ENCODE results near the gene AMACR.
"Not testable (repeated sequence)": the region's sequence is repeated elsewhere in the genome, so short reads cannot be mapped to it uniquely, and the experiment has no call there.

AMACR gene

DNA sequence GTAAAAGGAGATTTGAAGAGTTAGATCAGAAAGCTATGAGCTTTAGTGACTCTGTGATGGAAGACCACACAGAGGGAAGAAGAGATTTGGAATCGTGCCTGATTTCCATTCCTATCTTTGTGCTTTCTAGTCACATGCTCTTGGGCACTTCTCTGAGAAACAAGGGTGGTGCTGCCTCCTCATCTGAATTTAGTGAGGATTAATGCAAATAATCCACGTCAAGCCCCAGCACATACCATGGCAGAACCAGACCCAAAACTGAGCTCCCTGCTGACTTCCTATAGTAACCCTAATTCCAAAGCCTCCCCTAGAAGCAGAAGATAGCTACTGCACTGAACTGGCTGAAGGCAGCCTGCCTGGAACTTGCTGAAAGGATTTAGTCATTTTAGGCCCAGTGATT, 41.0 kb downstream of the AMACR start:
- DNase-seq, result no peak

DNA sequence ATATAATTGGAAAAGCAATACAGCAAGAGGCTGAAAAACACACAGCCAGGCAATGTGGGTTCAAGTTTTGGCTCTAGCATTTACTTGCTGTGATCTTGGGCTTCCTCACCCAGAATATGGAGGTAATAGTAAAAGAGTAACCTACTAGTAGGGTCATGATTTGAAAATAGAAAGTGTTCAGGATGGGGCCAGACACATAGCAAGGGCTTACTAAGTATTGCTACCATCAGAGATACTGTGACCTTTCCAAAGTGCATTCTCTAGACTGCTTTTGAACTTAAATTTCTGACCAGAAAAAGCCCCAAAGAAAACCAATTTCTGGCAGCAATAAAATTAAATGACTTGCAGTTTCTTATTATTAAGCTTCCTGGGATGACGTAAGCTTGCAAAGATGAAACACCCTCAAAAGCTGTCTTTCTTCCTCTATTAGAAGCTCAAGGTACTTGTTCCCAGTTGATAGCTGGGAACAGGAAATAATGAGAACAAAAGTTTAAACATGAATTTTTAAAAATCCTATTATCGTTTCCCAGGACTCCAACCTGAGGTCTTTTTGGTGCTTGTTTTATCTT, 43.6 kb downstream of the AMACR start:
- peak; percentile 9 for DNase-seq

DNA sequence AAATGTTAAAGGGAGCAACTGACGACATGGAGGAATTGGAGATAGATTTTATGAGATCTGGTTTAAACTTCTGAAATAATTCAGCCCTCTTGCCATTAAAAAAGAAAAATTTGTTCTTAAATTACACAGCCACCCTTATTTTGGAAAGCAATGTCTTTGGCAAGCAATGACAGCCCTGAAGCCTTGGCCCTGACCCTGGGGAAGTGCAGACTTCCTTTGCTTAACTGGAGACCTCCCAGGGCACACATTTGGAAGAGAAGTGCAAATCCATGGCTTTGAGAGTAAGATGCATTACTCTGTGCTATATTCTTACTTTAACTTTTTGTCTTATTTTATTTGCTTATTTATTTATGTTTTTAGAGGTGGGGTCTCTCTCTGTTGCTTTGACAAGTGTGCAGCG, 49.7 kb downstream of the AMACR start:
- DNase-seq, result no peak

DNA sequence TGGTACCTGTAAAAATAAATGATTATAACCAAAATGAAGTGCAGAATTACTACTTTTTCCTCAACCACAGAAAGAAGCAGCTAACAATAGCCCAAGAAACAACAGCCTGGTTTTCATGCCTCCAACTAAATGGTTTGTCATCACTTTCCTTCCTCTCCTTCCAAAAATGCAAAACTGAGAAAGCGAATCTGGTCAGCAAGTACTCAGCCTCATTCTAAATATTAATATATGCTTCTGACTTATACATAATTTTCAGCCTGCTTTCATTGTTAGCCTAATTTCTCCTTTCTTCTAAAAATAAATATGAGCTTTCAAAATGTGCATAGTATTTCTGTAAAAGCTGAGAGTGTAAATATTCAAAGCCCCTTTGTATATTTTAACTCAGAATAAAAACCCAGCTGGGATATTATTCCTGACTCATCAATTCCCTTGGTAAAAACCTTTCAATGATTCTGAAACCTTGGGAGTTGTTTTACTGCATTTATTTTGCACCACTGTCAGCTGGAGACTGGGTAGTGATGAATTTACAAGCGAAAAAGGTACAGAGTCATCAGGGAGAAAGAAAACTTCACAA, 50.2 kb downstream of the AMACR start:
- DNase-seq, result no peak

DNA sequence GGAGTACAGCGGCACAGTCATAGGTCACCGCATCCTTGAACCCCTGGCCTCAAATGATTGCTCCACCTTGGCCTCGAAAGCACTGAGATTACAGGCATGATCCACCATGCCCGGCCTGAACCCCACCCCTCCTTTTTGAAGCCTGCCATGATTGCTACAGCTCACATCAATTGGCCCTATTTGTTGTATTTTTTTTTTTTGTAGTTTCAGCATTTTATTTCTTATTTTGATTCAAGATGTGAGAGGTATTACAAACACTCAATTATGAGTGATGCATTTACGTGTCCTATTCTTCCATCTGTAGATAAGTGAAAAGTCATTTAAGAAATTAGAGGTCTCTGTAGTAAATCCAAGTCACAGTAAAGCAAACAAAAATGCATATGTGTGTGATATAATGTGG, 55.7 kb downstream of the AMACR start:
- DNase-seq, result not testable (repeated sequence)

DNA sequence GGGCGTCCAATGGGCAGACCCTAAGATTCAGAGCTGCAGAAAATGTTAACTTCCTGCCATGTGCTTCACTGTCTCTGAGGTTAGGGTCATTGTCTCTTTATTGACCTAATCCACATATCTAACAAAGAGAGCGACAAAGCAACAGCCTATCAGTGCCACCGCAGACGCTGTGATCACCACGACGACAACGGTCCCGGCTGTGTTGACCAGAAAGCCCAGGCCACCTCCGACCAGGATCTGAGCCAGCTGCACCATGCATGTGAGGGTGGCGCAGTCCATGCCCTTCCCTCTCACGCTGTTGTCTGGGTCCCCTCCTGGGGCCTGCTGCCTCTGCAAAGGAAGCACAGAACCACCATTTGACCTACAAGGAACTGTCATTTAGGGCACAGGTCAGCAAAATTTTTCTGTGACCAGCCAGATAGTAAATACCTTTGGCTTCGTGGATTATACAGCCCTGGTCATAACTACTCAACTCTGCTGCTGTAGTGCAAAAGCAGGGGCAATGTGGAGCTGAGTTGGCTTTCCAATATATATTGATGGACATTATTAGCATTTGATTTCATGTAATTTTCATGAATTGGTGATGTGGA, 63.2 kb downstream of the AMACR start:
- DNase-seq, result no peak

DNA sequence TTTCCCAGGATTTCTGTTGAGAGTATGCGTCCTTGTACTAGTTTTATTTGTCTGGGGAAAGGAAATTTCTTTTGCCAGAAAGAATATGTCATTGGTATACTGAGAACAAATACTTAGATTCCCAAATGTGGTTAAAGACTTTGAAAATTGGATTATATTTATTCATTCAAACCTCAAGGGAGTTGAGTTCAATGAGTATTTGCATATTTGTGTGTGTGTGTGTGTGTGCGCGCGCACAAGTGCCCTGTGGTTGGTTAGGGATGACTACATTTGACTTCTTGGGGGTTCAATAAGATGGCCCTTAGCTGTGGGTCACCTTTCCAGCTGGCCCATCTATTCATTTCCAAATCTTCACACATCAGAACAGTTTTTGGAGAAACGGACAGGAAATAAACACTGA, 66.8 kb downstream of the AMACR start:
- peak; percentile 5 for DNase-seq

DNA sequence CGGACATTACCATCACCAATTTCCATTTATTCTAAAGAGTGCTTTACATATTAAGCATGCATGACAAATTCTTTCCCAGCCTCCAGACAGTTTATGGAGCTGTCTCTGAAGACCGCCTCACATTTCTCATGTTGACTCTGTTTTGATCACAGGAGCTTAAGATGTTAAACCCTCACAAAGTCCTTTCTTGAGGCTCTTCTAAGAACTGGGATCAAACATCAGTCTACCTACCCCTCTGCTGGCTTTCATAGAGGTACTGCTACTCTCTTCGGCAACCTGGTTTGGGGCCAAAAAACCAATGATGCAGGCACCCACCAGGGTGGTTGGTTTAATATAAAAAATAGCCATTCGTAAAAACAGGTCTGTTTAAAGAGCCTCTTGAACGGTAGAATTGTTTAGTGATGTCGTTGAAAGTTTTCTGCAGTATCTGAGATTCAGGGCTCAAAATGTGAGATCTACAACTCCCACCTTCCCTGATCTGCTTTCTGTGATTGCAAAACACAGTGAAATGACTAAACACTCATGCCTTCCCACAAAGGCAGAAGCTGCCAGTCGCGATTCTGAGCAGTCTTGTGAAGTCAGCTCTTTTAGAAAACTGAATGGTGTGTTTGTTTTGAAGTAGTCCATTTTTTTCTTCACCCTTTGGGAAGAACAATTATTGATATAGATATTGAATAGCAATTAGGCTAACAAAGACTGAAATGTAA, 68.1 kb downstream of the AMACR start:
- peak; percentile 43 for DNase-seq

DNA sequence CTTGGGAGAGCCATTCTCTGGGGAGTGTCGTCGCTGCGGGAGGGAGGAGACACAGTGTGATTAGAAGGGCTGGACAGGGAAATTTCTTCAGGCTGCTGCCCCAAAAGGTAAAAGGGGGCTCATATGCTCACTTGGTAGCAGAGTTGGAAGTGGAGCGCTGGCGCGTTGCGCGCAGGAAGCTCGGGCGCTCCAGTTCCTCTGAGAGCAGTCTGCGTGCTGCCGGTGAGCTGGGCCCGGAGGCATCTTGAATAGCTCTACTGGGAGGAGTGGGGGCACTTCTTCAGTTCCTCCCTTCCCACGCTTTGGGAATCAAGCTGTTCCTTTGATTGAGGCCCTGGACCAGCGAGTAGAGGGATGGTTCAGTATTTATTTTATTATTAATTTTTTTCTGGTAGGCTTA, 69.0 kb downstream of the AMACR start:
- no peak for DNase-seq

DNA sequence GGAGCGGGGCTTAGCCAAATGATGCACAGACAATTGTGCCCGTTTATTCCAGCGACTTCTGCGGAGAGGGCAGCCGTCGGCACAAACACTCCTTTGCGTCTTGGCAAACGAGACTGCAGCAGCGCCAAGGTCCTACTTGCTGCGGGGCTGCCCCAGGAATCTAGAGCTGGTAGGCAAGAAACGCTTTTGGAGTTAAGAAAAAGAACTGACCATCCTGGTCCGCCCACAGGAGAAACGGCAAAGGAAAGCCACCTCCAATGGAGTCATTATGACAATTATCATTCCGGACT, 69.4 kb downstream of the AMACR start:
- DNase-seq, result no peak

DNA sequence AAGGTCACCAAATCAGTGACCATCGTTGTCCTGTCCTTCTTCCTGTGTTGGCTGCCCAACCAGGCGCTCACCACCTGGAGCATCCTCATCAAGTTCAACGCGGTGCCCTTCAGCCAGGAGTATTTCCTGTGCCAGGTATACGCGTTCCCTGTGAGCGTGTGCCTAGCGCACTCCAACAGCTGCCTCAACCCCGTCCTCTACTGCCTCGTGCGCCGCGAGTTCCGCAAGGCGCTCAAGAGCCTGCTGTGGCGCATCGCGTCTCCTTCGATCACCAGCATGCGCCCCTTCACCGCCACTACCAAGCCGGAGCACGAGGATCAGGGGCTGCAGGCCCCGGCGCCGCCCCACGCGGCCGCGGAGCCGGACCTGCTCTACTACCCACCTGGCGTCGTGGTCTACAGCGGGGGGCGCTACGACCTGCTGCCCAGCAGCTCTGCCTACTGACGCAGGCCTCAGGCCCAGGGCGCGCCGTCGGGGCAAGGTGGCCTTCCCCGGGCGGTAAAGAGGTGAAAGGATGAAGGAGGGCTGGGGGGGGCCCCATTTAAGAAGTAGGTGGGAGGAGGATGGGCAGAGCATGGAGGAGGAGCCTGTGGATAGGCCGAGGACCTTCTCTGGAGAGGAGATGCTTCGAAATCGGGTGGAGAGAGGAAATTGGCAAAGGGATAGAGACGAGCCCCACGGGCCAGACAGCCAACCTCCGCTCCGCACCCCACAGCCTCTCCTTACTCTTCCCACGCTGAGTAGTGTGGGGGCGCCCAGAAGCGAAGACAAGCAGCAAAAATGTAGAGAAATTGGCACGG, 69.9 kb downstream of the AMACR start:
- DNase-seq, result no peak

DNA sequence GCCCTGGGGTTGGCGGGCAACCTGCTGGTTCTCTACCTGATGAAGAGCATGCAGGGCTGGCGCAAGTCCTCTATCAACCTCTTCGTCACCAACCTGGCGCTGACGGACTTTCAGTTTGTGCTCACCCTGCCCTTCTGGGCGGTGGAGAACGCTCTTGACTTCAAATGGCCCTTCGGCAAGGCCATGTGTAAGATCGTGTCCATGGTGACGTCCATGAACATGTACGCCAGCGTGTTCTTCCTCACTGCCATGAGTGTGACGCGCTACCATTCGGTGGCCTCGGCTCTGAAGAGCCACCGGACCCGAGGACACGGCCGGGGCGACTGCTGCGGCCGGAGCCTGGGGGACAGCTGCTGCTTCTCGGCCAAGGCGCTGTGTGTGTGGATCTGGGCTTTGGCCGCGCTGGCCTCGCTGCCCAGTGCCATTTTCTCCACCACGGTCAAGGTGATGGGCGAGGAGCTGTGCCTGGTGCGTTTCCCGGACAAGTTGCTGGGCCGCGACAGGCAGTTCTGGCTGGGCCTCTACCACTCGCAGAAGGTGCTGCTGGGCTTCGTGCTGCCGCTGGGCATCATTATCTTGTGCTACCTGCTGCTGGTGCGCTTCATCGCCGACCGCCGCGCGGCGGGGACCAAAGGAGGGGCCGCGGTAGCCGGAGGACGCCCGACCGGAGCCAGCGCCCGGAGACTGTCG, 70.7 kb downstream of the AMACR start:
- no peak for DNase-seq

DNA sequence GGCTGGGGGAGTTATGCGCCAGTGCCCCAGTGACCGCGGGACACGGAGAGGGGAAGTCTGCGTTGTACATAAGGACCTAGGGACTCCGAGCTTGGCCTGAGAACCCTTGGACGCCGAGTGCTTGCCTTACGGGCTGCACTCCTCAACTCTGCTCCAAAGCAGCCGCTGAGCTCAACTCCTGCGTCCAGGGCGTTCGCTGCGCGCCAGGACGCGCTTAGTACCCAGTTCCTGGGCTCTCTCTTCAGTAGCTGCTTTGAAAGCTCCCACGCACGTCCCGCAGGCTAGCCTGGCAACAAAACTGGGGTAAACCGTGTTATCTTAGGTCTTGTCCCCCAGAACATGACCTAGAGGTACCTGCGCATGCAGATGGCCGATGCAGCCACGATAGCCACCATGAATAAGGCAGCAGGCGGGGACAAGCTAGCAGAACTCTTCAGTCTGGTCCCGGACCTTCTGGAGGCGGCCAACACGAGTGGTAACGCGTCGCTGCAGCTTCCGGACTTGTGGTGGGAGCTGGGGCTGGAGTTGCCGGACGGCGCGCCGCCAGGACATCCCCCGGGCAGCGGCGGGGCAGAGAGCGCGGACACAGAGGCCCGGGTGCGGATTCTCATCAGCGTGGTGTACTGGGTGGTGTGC, 71.4 kb downstream of the AMACR start, which contains the start of gene RXFP3:
RXFP3 (plus strand) TSS at position 6 of the 636 bp plus-strand sequence; CDS start at position 361, 355 bp downstream.
- DNase-seq, result peak; percentile 15

Measured in fibroblast of skin of abdomen (primary cell).